GM10248 (cell line): ENCODE measurements around the gene CACNA1B.

Experiments
- CTCF ChIA-PET: fragments of 300-600 bp; sonication (Branson Sonifier 250); formaldehyde crosslinking; extraction: SDS; loops from one replicate; lab custom pipeline; 2021; ENCODE audit warnings: antibody characterized with exemption; lab: Yijun Ruan, JAX
- POLR2A ChIA-PET: fragments of 350-650 bp; sonication (Branson Sonifier 250); formaldehyde crosslinking; extraction: SDS; loops from one replicate; lab custom pipeline; 2020; ENCODE audit warnings: antibody characterized with exemption; lab: Yijun Ruan, JAX
- DNase-seq: peaks from one replicate; pipeline ENCODE4 v3.0.0; 2012; ENCODE audit errors: extremely low spot score
- CTCF ChIP-seq: IDR thresholded peaks from 2 replicates; pipeline ENCODE4 v1.5.1; 2012; ENCODE audit warnings: mild to moderate bottlenecking, low read depth; ENCODE audit errors: extremely low read depth, missing control alignments, control extremely low read depth

Gene CACNA1B

GRCh38 chr9:138020120-138020794 lies 142.7 kb downstream of the CACNA1B start:
- ChIA-PET CTCF (no interaction called here), POLR2A (no interaction called here)
- no peak for TF ChIP-seq CTCF
- DNase-seq, result no peak

- ChIA-PET POLR2A (no interaction called here), CTCF (interaction anchor here (0.8 kb wide), 1 partner anchor 348 kb away, joined by 3 read pairs; no protein-coding TSS in a partner anchor)
- peak; percentile 9 for DNase-seq
- no peak for TF ChIP-seq CTCF
These were observed 143.2 kb downstream of the CACNA1B start for GRCh38 chr9:138020795-138021182.

GRCh38 chr9:138021251-138022056 lies 143.9 kb downstream of the CACNA1B start:
- no peak for TF ChIP-seq CTCF
- CTCF ChIA-PET, result interaction anchor here (0.8 to 1.3 kb wide), 2 partner anchors 9 to 348 kb away, joined by 3 to 4 read pairs; no protein-coding TSS in a partner anchor
- DNase-seq, result no peak
- POLR2A ChIA-PET, result no interaction called here

GRCh38 chr9:138022121-138022741 lies 144.6 kb downstream of the CACNA1B start:
- CTCF ChIA-PET, result interaction anchor here (1.3 kb wide), 1 partner anchor 9 kb away, joined by 4 read pairs; no protein-coding TSS in a partner anchor
- TF ChIP-seq CTCF, result peak; percentile 33
- POLR2A ChIA-PET, result no interaction called here
- DNase-seq, result peak; percentile 29

GRCh38 chr9:138022756-138023393 lies 145.3 kb downstream of the CACNA1B start:
- CTCF ChIA-PET, result interaction anchor here (1.3 kb wide), 1 partner anchor 10 kb away, joined by 4 read pairs; no protein-coding TSS in a partner anchor

More at GRCh38 chr9:138022756-138023393, 145.3 kb downstream of the CACNA1B start:
- POLR2A ChIA-PET, result no interaction called here
- DNase-seq, result no peak
- TF ChIP-seq CTCF, result no peak
